Hematopoietic multipotent progenitor cell (in vitro differentiated cells): ENCODE results near the gene SEMA3E. TPM values are rescaled to one million over a fixed set of nuclear protein-coding genes. Genes with fewer than 3 reads are reported as not detected.
"Not testable (repeated sequence)": the region's sequence is repeated elsewhere in the genome, so short reads cannot be mapped to it uniquely, and the experiment has no call there.

Experiments
- DNase-seq, 3 donors: peaks; one replicate each; pipeline ENCODE4 v3.0.0-alpha.2; 2011 to 2015; ENCODE audit warnings: low read depth in 2 of 3, low spot score in 2 of 3
- total RNA-seq: library from RNA; depleted of rRNA; stranded (reverse); fragments of >200 nt; gene quantifications from one replicate; pipeline ENCODE4 v1.2.3, GENCODE V29; 2012

Gene SEMA3E
- total RNA-seq, 1 donor, result not detected

- DNase-seq, result no peak
These were observed 154.3 kb downstream of the SEMA3E start for GRCh38 chr7:83494683-83495082.

DNA sequence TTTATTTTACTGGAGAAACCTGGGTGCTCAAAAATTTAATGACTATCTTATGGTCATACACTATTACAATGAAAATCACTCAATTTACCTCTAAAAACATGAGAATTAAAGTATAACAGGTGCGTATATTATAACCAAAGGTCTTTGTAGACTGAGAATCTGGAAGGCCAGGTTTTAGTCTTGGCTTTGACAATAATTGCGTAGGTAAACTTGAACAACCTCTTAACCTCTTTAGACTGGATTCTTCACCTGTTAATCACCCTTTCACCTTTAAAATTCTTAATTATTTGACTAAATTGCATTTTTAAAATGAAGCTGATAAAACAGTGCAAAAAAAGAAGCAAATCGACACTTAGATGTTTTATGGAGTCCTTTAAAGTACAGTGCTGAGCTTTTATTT is 156.1 kb downstream of the SEMA3E start:
- DNase-seq, result no peak

DNA sequence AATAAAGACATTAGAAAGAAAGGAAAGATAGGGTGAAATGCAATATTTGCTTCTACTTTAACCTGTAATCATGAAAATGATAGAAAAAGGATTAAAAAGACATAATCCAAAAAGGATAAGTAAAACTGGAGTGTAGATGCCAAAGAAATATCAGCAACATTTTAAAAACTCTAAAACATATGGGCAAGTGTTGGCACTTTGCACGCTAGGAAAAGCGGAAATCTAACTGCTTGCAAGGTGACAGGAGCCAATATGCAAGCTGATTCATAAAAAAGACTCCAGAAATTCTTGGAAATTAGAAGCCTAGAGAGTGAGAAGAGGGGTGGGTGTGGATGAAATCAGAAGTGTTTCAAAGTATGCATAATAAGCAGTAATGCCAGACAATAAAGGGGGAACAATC is 161.1 kb downstream of the SEMA3E start:
- no peak for DNase-seq

DNA sequence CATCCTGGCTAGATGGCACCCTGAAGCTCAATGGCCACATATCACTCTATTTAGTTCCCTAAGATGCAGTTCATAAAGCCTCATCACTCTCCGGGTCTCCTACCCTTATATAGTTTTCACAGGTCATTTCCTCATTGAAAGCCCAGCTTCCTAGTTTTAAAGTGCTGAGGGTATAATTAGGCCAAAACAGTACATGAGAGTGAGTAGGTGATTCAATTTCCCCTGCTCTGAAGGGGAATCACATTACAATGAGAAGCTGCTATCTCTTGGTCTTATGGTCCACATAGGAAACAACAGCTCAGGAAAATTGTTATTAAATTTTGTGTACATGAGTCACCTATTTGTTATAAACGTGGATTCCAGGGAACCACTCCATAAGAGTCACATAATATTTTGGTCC is 162.0 kb downstream of the SEMA3E start:
- no peak for DNase-seq

- no peak for DNase-seq
These were observed 162.4 kb downstream of the SEMA3E start for GRCh38 chr7:83486536-83486935.

DNA sequence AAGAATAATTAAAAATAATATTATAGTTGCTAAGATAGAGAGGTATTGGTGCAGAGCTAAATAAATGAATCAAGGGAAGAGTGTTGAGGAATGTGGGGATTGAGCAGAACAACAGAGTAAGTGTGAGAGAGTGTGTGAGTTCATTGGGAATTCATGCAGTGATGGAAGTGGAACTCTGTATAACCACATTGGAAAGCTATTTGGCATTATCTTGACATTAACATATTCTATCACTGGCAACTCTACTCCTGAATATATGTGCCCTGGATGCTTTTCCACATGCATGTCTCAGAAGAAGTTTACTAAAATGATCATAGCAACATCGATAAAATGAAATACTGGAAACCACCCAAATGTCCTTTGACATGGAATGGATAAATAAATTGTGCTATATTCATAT is 164.1 kb downstream of the SEMA3E start:
- no peak for DNase-seq

DNA sequence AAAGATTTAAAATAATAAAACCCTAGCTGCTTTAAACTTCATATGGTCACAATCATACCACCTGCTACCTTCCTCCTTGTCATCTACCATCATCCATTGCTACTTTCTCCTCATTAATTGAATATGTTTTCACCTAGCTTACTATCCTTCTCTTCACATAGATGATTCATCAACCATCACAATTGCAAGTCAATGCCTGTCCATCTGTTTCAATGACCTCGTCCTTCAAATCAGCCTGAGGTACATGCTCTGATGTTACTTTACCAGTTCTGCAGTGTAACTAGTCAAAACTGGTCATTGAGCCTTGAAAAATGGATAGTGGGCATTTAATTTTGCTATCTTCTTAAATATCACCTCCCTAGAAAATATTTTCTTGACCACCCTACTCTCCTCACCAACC is 164.7 kb downstream of the SEMA3E start:
- DNase-seq, result no peak

GRCh38 chr7:83478616-83479015 is 170.3 kb downstream of the SEMA3E start:
- DNase-seq, result no peak

DNA sequence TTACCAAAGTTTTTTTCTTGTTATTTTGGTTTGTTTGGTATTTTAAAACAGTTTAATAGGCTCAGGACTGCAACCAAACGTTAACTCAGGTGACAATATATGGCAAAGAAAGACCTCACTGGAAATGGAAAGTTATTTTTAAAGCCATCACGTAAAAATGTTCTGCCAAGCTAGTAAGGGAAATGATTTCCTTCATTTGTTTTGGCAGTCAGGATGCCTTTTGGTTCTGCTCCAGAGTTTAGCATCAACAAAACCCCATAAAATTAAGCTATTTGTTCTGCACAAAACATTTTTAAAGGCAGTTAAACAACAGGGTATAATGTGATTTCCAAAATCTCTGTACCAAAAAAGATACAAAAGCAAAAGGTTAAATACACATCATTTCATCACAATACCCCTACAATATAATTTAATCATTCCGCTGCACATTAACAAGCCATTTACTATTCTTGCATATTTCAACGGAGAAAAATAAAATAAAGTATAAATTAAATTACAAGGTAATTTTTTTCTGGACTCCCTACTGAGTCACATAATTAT is 172.4 kb downstream of the SEMA3E start:
- DNase-seq, result no peak

GRCh38 chr7:83475420-83475819 is 173.5 kb downstream of the SEMA3E start:
- no peak for DNase-seq

DNA sequence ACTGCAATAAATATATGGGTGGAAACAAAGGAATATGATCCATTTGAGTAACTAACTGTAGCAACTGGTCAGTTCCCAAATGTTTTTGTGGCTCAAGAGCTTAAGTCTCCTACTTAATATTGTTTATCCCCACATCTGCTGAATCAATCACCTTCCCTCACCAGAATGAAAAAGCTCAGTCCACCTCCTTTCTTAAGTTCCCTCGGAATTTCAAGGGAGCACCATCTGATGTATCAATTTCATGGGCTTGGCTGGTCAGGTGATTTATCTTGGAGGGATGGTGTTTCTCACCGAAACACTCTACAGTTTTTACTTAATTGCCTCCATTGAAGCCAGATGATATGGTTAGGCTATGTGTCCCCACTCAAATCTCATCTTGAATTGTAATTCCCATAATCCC is 176.6 kb downstream of the SEMA3E start:
- DNase-seq, result no peak

- DNase-seq, result no peak
These were observed 179.4 kb downstream of the SEMA3E start for GRCh38 chr7:83469491-83469890.

- no peak for DNase-seq
These were observed 179.9 kb downstream of the SEMA3E start for GRCh38 chr7:83469076-83469475.

DNA sequence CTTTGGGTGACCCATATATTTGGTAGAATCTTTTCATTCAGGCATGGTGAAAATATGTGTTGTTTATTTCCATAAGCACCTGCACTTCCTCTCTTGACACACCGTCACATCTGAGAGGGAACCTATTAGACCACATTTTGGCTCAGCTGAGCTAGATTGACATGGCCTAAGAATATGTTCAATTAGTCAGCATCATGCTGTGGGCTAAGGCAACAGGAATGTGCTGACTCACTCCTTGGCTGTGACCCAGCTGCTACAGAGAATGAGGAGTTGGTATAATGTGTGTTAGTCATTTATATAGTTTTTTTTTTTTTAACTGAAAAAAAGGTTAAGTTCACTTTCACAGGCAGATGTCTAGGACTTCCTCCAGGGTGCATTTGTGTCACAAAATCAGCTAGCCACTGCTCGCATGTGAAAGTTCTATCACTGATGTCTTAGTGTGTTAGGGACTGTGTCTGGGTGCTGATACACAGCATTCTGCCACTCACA is 180.6 kb downstream of the SEMA3E start:
- DNase-seq, result peak in 2 of 3 donors; percentile 94 to 98

DNA sequence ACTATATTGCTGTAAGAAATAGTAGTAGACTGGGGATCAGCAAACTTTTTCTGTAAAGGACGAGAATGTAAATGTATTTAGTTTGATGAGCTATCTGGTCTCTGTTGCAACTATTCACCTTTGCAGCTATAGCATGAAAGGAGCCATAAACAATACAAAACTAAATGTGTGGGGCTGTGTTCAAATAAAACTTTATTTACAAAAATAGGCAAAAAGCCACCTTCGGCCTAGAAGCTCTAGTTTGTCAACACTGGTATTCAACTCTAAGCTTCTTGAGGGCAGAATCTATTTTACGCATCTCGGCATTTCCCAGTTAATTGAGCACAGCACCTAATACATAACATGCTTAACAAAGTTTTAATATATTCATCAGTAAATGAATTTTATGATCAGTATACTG is 181.4 kb downstream of the SEMA3E start:
- no peak for DNase-seq

DNA sequence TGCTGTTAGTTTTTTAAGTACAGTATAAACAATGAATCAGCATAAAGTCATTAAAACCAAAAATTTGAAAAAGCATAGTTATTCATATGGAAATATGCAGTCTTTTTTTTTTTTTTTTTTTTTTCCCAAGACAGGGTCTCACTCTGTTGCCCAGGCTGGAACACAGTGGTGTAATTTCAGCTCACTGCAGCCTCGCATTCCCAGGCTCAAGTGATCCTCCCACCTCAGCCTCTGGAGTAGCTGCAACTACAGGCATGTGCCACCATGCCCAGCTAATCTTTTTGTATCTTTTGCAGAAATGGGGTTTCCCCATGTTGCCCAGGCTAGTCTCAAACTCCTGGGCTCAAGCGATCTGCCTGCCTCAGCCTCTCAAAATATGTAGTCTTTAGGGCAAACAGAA is 182.0 kb downstream of the SEMA3E start:
- DNase-seq, result no peak

GRCh38 chr7:83466187-83466923 is 182.6 kb downstream of the SEMA3E start:
- DNase-seq, result no peak

DNA sequence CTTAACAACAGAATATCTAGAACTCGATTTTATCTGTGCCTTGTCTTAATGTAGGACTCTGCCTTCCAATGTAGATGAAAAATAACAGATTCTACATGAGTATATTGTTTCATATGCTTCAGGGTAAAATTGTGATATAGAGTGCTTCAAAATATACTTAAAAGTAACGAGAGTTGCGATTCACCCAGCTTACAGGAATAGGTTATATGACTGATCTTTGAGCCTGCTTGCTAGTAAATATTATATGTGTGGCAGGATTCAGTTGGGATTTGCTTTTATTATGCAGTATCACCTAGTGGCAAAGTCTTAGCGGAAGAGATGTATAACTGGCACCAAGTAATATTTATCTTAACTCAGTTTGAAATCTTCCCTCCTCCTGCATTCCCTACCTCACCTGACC is 183.3 kb downstream of the SEMA3E start:
- DNase-seq, result no peak

- DNase-seq, result not testable (repeated sequence)
These were observed 187.1 kb downstream of the SEMA3E start for GRCh38 chr7:83461820-83462219.

DNA sequence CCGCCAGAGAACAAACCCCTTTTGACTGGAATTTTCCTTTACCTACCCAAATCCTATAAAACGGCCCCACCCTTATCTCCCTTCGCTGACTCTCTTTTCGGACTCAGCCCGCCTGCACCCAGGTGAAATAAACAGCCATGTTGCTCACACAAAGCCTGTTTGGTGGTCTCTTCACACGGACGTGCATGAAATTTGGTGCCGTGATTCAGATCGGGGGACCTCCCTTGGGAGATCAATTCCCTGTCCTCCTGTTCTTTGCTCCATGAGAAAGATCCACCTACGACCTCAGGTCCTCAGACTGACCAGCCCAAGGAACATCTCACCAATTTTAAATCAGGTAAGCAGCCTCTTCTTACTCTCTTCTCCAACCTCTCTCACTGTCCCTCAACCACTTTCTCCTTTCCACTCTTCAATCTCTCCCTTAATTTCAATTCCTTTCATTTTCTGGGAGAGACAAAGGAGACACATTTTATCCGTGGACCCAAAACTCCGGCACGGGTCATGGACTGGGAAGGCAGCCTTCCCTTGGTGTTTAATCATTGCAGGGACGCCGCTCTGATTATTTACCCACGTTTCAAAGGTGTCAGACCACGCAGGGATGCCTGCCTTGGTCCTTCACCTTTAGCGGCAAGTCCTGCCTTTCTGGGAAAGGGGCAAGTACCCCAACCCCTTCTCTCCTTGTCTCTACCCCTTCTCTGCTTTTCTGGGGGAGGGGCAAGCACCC is 188.8 kb downstream of the SEMA3E start:
- DNase-seq, result not testable (repeated sequence)

DNA sequence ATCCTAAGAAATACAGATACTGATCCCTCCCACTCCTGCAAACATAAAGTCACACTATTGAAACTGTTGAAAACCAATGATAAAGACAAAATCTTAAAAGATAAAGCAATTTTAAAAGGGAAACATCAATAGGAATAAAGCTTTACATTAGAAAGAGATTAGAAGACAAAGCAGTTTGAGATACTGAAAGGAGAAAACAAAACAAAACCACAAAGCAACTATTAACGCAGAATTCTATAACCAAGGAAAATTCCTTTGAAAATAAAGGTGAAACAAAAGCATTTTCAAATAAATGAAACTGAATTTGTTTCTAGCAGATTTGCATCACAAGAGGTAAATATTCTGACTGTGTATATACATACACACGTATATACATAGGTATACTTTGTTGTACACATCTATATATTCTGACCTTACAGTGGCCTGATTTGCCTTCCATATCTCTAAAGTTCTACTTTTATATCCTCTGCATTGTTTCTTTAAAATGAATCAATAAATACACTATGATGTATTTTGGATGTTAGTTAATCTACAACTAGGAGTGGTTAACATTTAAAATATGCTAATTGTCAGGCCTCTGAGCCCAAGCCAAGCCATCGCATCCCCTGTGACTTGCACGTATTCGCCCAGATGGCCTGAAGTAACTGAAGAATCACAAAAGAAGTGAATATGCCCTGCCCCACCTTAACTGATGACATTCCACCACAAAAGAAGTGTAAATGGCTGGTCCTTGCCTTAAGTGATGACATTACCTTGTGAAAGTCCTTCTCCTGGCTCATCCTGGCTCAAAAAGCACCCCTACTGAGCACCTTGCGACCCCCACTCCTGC is 189.6 kb downstream of the SEMA3E start:
- not testable (repeated sequence) for DNase-seq
